ENCODE results near the gene LRRC63. TPM values are rescaled to one million over a fixed set of nuclear protein-coding genes. Genes with fewer than 3 reads are reported as not detected.

The LRRC63 gene
- total and polyA plus RNA-seq, 9 of the 15 experiments (the other 6 are each of a cell fraction or from before 2014, with no cell fraction given): 0.07 to 0.41 (median 0.24) TPM; not detected in 1

DNA sequence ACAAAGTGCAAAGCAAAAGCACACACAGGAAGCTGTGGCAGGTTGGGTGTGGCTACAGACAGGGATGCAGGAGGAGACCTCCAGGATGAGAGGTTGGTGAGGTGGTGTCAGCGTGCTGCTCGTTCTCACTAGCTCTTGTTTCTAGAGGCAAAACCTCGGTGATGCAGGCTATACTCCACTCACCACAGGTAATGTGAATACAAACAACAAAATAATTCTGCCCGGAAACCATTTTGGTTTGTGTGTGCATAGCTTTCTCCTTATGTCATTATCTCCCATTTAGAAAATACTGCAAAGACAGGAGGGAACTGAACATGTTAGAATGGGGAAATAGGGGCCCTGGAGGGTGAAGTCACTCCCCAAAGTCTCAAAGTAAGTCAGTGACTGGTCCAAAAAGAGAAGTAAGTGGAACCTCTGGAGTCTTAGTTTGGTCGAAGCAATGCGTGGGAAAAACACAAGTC, 39.2 kb upstream of the LRRC63 start:
- in situ Hi-C loops (cut with MboI) (no loop called here), intact Hi-C loops (cut with micrococcal nuclease) (no loop called here)
- BruUV-seq (replicated peaks): no TSS peak
- FAIRE-seq: no peak
- POLR2A ChIA-PET: interaction anchor here (1.1 kb wide), 1 partner anchor 8 kb away, joined by 4 read pairs; no protein-coding TSS in a partner anchor
- no peak overlapping the region for H3K9ac ChIP-seq (ENCODE audit: insufficient read depth in 1 of 2, low read depth in 2 of 2, low read length in 2 of 2)
- no peaks in the 10 kb centered on the region for H3K9me1 ChIP-seq (ENCODE audit: control insufficient read depth, insufficient read depth, low read length)
- WGBS (ENCODE audit: insufficient coverage, low coverage, missing lambda C conversion rate): 82% methylated on average over 6 of the region's 6 CpGs
- H3K4me3 ChIP-seq: no peak overlapping the region
- CTCF ChIA-PET (ENCODE audit: low intra/inter-chr PET ratio): no interaction called here
- H3K27ac ChIP-seq (ENCODE audit: extremely low read depth, low read depth, low read length): no peak overlapping the region
- peaks cover 5% of the 10 kb centered on the region; the same call in 1 of the 2 replicates for H4K20me1 ChIP-seq (replicated peaks; ENCODE audit: control insufficient read depth, insufficient read depth, low read length)
- H3K79me2 ChIP-seq (ENCODE audit: control insufficient read depth, insufficient read depth, low read length): peaks cover 98% of the 10 kb centered on the region
- H3K27me3 ChIP-seq (ENCODE audit: control insufficient read depth in 2 of 2, insufficient read depth in 2 of 2, low read length in 2 of 2): no peaks in the 10 kb centered on the region
- no peak for DNase-seq (ENCODE audit: extremely low read depth in 1 of 4, low spot score in 3 of 4)
- H3K4me2 ChIP-seq (ENCODE audit: insufficient read depth, low read length): no peak overlapping the region
- H3K9me3 ChIP-seq (replicated peaks; ENCODE audit: control insufficient read depth, insufficient read depth, low read depth, low read length): no peaks in the 10 kb centered on the region
- H2AFZ ChIP-seq (ENCODE audit: low read depth, low read length): no peak overlapping the region
- peaks cover 6 to 28% of the 10 kb centered on the region in 2 experiments; a peak in 4 of 5 replicates for H3K4me1 ChIP-seq (replicated peaks in 1 of 2; ENCODE audit: control insufficient read depth in 2 of 2, insufficient read depth in 2 of 2, low read length in 2 of 2)
- H3K36me3 ChIP-seq (ENCODE audit: control insufficient read depth, insufficient read depth, low read length): peaks cover 69% of the 10 kb centered on the region; the same call in 2 of the 3 replicates
- no peak for ATAC-seq
- TF ChIP-seq, protein P1, sequence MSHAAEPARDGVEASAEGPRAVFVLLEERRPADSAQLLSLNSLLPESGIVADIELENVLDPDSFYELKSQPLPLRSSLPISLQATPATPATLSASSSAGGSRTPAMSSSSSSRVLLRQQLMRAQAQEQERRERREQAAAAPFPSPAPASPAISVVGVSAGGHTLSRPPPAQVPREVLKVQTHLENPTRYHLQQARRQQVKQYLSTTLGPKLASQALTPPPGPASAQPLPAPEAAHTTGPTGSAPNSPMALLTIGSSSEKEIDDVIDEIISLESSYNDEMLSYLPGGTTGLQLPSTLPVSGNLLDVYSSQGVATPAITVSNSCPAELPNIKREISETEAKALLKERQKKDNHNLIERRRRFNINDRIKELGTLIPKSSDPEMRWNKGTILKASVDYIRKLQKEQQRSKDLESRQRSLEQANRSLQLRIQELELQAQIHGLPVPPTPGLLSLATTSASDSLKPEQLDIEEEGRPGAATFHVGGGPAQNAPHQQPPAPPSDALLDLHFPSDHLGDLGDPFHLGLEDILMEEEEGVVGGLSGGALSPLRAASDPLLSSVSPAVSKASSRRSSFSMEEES (CRISPR knock-in tag; IDR thresholded peaks at IDR 0.05): no peak
- TF ChIP-seq, protein P2, sequence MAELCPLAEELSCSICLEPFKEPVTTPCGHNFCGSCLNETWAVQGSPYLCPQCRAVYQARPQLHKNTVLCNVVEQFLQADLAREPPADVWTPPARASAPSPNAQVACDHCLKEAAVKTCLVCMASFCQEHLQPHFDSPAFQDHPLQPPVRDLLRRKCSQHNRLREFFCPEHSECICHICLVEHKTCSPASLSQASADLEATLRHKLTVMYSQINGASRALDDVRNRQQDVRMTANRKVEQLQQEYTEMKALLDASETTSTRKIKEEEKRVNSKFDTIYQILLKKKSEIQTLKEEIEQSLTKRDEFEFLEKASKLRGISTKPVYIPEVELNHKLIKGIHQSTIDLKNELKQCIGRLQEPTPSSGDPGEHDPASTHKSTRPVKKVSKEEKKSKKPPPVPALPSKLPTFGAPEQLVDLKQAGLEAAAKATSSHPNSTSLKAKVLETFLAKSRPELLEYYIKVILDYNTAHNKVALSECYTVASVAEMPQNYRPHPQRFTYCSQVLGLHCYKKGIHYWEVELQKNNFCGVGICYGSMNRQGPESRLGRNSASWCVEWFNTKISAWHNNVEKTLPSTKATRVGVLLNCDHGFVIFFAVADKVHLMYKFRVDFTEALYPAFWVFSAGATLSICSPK (IDR thresholded peaks at IDR 0.05; ENCODE audit: borderline replicate concordance): no peak
- TF ChIP-seq NR2C1 (IDR thresholded peaks at IDR 0.05) (no peak), NR2C1 (tag; IDR thresholded peaks at IDR 0.05) (no peak), ZNF785 (CRISPR knock-in tag; IDR thresholded peaks at IDR 0.05) (no peak), ZNF445 (CRISPR knock-in tag; IDR thresholded peaks at IDR 0.05; ENCODE audit: low read depth) (no peak), NCOA4 (IDR thresholded peaks at IDR 0.05; ENCODE audit: partially characterized antibody) (no peak), ZBTB17 (CRISPR knock-in tag; IDR thresholded peaks at IDR 0.05) (no peak), ZBTB49 (CRISPR knock-in tag; IDR thresholded peaks at IDR 0.05; ENCODE audit: borderline replicate concordance) (no peak), SMARCB1 (IDR thresholded peaks at IDR 0.05; ENCODE audit: insufficient read length, low read depth) (no peak), CHD4 (IDR thresholded peaks at IDR 0.05; ENCODE audit: insufficient read depth, insufficient replicate concordance, low read depth, low read length, poor library complexity, severe bottlenecking) (no peak), SMAD4 (CRISPR knock-in tag; conservative IDR thresholded peaks at IDR 0.05) (no peak), CREM (IDR thresholded peaks at IDR 0.05; ENCODE audit: low read depth) (no peak)
- TF ChIP-seq, protein P3, sequence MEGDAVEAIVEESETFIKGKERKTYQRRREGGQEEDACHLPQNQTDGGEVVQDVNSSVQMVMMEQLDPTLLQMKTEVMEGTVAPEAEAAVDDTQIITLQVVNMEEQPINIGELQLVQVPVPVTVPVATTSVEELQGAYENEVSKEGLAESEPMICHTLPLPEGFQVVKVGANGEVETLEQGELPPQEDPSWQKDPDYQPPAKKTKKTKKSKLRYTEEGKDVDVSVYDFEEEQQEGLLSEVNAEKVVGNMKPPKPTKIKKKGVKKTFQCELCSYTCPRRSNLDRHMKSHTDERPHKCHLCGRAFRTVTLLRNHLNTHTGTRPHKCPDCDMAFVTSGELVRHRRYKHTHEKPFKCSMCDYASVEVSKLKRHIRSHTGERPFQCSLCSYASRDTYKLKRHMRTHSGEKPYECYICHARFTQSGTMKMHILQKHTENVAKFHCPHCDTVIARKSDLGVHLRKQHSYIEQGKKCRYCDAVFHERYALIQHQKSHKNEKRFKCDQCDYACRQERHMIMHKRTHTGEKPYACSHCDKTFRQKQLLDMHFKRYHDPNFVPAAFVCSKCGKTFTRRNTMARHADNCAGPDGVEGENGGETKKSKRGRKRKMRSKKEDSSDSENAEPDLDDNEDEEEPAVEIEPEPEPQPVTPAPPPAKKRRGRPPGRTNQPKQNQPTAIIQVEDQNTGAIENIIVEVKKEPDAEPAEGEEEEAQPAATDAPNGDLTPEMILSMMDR (IDR thresholded peaks at IDR 0.05 in 2 of 3, conservative IDR thresholded peaks at IDR 0.05 in 1 of 3; ENCODE audit: insufficient read depth in 2 of 3, low read depth in 1 of 3, low read length in 3 of 3): no peak

All from K562 (cell line).